Muscle layer of colon (tissue), 2 donors: ENCODE measurements around the gene MRAS.

ENCODE experiments used
- H3K27ac ChIP-seq: one replicate; pipeline ENCODE4 v1.7.0; 2013; ENCODE audit warnings: low read depth, mild to moderate bottlenecking, low read length, moderate library complexity
- H3K27me3 ChIP-seq, 2 donors: one replicate each; pipeline ENCODE4 v1.7.0; 2013; ENCODE audit warnings: low read length in 2 of 2, mild to moderate bottlenecking in 2 of 2; ENCODE audit not compliant: insufficient read depth in 2 of 2, control insufficient read depth in 1 of 2
- H3K36me3 ChIP-seq: one replicate; pipeline ENCODE4 v1.7.0; 2013; ENCODE audit warnings: mild to moderate bottlenecking, low read length; ENCODE audit not compliant: insufficient read depth
- H3K4me1 ChIP-seq: one replicate; pipeline ENCODE4 v1.7.0; 2013; ENCODE audit warnings: mild to moderate bottlenecking, low read length; ENCODE audit not compliant: insufficient read depth
- H3K4me3 ChIP-seq, 2 donors: one replicate each; pipeline ENCODE4 v1.7.0; 2013; ENCODE audit warnings: low read length in 2 of 2, low read depth in 1 of 2, mild to moderate bottlenecking in 1 of 2, moderate library complexity in 1 of 2
- H3K9ac ChIP-seq: one replicate; pipeline ENCODE4 v1.7.0; 2013; ENCODE audit warnings: low read length
- H3K9me3 ChIP-seq: one replicate; pipeline ENCODE4 v1.7.0; 2013; ENCODE audit warnings: mild to moderate bottlenecking, low read length
- donor health status: abdominal sarcoma.
- donor health status: Adenocarcinoma of cecum.

The MRAS gene

GRCh38 chr3:138381950-138382715 is 33.8 kb downstream of the MRAS start:
- Histone ChIP-seq H3K4me1 (peaks cover 20% of the 10 kb centered on the region), H3K9ac (no peak overlapping the region), H3K9me3 (no peaks in the 10 kb centered on the region), H3K36me3 (peaks cover 4% of the 10 kb centered on the region), H3K4me3 (no peak overlapping the region), H3K27me3 (no peaks in the 10 kb centered on the region), H3K27ac (peak overlapping the region; percentile 70)

GRCh38 chr3:138383715-138384465 is 35.5 kb downstream of the MRAS start:
- Histone ChIP-seq H3K27me3 (no peaks in the 10 kb centered on the region), H3K27ac (no peak overlapping the region), H3K9ac (no peak overlapping the region), H3K4me3 (no peak overlapping the region), H3K9me3 (no peaks in the 10 kb centered on the region), H3K36me3 (no peaks in the 10 kb centered on the region), H3K4me1 (peaks cover 20% of the 10 kb centered on the region)

GRCh38 chr3:138384531-138384930 is 36.2 kb downstream of the MRAS start:
- Histone ChIP-seq H3K9ac (no peak overlapping the region), H3K36me3 (no peaks in the 10 kb centered on the region), H3K9me3 (no peaks in the 10 kb centered on the region), H3K27ac (no peak overlapping the region), H3K27me3 (no peaks in the 10 kb centered on the region), H3K4me1 (peaks cover 26% of the 10 kb centered on the region), H3K4me3 (no peak overlapping the region)

- Histone ChIP-seq H3K9ac (no peak overlapping the region), H3K9me3 (no peaks in the 10 kb centered on the region), H3K36me3 (no peaks in the 10 kb centered on the region), H3K4me3 (no peak overlapping the region), H3K27ac (no peak overlapping the region), H3K4me1 (peaks cover 31% of the 10 kb centered on the region), H3K27me3 (no peaks in the 10 kb centered on the region)
These were observed 36.6 kb downstream of the MRAS start for GRCh38 chr3:138384976-138385375.

GRCh38 chr3:138389144-138389601 is 40.8 kb downstream of the MRAS start:
- Histone ChIP-seq H3K4me3 (no peak overlapping the region), H3K9ac (no peak overlapping the region), H3K4me1 (peaks cover 17% of the 10 kb centered on the region), H3K9me3 (no peaks in the 10 kb centered on the region), H3K36me3 (no peaks in the 10 kb centered on the region), H3K27me3 (no peaks in the 10 kb centered on the region), H3K27ac (no peak overlapping the region)

- H3K4me3 ChIP-seq, result no peak overlapping the region
- peaks cover 17% of the 10 kb centered on the region for H3K4me1 ChIP-seq
- H3K27ac ChIP-seq, result no peak overlapping the region
- no peak overlapping the region for H3K9ac ChIP-seq
- H3K9me3 ChIP-seq, result no peaks in the 10 kb centered on the region
- H3K27me3 ChIP-seq, result no peaks in the 10 kb centered on the region
- H3K36me3 ChIP-seq, result no peaks in the 10 kb centered on the region
These were observed 41.6 kb downstream of the MRAS start for GRCh38 chr3:138389841-138390581.

- no peak overlapping the region for H3K4me3 ChIP-seq
- no peaks in the 10 kb centered on the region for H3K36me3 ChIP-seq
- H3K27ac ChIP-seq, result no peak overlapping the region
These were observed 42.2 kb downstream of the MRAS start for GRCh38 chr3:138390582-138390932.

GRCh38 chr3:138394156-138394555 is 45.8 kb downstream of the MRAS start:
- Histone ChIP-seq H3K27ac (no peak overlapping the region), H3K4me3 (no peak overlapping the region)

More at GRCh38 chr3:138390582-138390932, 42.2 kb downstream of the MRAS start:
- no peak overlapping the region for H3K9ac ChIP-seq
- H3K4me1 ChIP-seq, result peaks cover 17% of the 10 kb centered on the region
- no peaks in the 10 kb centered on the region for H3K9me3 ChIP-seq
- no peaks in the 10 kb centered on the region for H3K27me3 ChIP-seq

GRCh38 chr3:138394686-138395085 is 46.3 kb downstream of the MRAS start:
- H3K4me3 ChIP-seq, result no peak overlapping the region
- H3K27me3 ChIP-seq, result no peaks in the 10 kb centered on the region
- no peak overlapping the region for H3K27ac ChIP-seq
- no peaks in the 10 kb centered on the region for H3K9me3 ChIP-seq
- H3K4me1 ChIP-seq, result peaks cover 9% of the 10 kb centered on the region
- H3K9ac ChIP-seq, result no peak overlapping the region
- H3K36me3 ChIP-seq, result peaks cover 6% of the 10 kb centered on the region

More at GRCh38 chr3:138394156-138394555, 45.8 kb downstream of the MRAS start:
- peaks cover 5% of the 10 kb centered on the region for H3K36me3 ChIP-seq
- H3K4me1 ChIP-seq, result peaks cover 15% of the 10 kb centered on the region
- no peaks in the 10 kb centered on the region for H3K9me3 ChIP-seq
- no peak overlapping the region for H3K9ac ChIP-seq
- no peaks in the 10 kb centered on the region for H3K27me3 ChIP-seq

GRCh38 chr3:138395865-138396751 is 47.7 kb downstream of the MRAS start:
- Histone ChIP-seq H3K9ac (no peak overlapping the region), H3K4me3 (no peak overlapping the region), H3K36me3 (peaks cover 6% of the 10 kb centered on the region), H3K9me3 (no peaks in the 10 kb centered on the region), H3K27ac (no peak overlapping the region), H3K4me1 (no peaks in the 10 kb centered on the region), H3K27me3 (no peaks in the 10 kb centered on the region)
